Gastrocnemius medialis (tissue), 4 donors: Measurements from ENCODE around the gene CEBPZOS.

ENCODE experiments used
- CTCF ChIP-seq, 5 experiments: fragments of 450-650 bp in 3 of 5; fragments of 200-600 bp in 2 of 5; sonication (generic) in 2 of 5; IDR thresholded peaks in 4 of 5; conservative IDR thresholded peaks in 1 of 5; 1 replicate in 4 of 5; 2 replicates in 1 of 5; pipeline ENCODE4 v1.5.1; 2016 to 2019; ENCODE audit warnings: antibody characterized with exemption in 5 of 5, mild to moderate bottlenecking in 3 of 5, moderate library complexity in 3 of 5
- POLR2A ChIP-seq, 2 donors: fragments of 450-650 bp; IDR thresholded peaks; one replicate each; pipeline ENCODE4 v1.6.1; 2017; ENCODE audit warnings: antibody characterized with exemption in 2 of 2, mild to moderate bottlenecking in 2 of 2, moderate library complexity in 2 of 2

GRCh38 chr2:37190290-37190689 is 6.0 kb upstream of the CEBPZOS start:
- no peak for TF ChIP-seq CTCF (IDR thresholded peaks at IDR 0.05 in 4 of 5, conservative IDR thresholded peaks at IDR 0.05 in 1 of 5)
- TF ChIP-seq POLR2A (IDR thresholded peaks at IDR 0.05), result no peak
